RWPE1 (cell line): Measurements from ENCODE around the gene TUBGCP6.

Source experiments
- CTCF ChIA-PET: fragments of 350-600 bp; sonication (Branson Sonifier 250); formaldehyde crosslinking; extraction: SDS; loops from one replicate; lab custom pipeline; 2021; lab: Yijun Ruan, JAX
- POLR2A ChIA-PET: fragments of 400-600 bp; formaldehyde crosslinking; extraction: SDS; loops from one replicate; lab custom pipeline; 2020; ENCODE audit warnings: antibody characterized with exemption; ENCODE audit not compliant: low non-redundant PET; lab: Yijun Ruan, JAX
- DNase-seq: peaks from one replicate; pipeline ENCODE4 v3.0.0; 2012; ENCODE audit warnings: low spot score
- H3K27ac ChIP-seq: fragments of 450-650 bp; 2 replicates; pipeline ENCODE4 v1.5.1; 2017
- CTCF ChIP-seq: fragments of 450-650 bp; conservative IDR thresholded peaks from 2 replicates; pipeline ENCODE4 v1.5.1; 2017; ENCODE audit warnings: low read depth, mild to moderate bottlenecking

The TUBGCP6 gene

GRCh38 chr22:50197000-50197800 is 47.6 kb downstream of the TUBGCP6 start:
- POLR2A ChIA-PET: no interaction called here
- H3K27ac ChIP-seq: peak overlapping the region; percentile 47
- CTCF ChIA-PET: no interaction called here
- no peak for TF ChIP-seq CTCF
- no peak for DNase-seq

- H3K27ac ChIP-seq: peak overlapping the region; percentile 47
- CTCF ChIA-PET: no interaction called here
- DNase-seq: no peak
- POLR2A ChIA-PET: no interaction called here
- TF ChIP-seq CTCF: no peak
Measured at GRCh38 chr22:50196256-50196655, 48.6 kb downstream of the TUBGCP6 start.

GRCh38 chr22:50194037-50194805 is 50.6 kb downstream of the TUBGCP6 start:
- no peak for TF ChIP-seq CTCF
- ChIA-PET CTCF (no interaction called here), POLR2A (no interaction called here)
- DNase-seq: no peak
- H3K27ac ChIP-seq: peak overlapping the region; percentile 47; the same call in 1 of the 2 replicates

GRCh38 chr22:50193621-50194020 is 51.2 kb downstream of the TUBGCP6 start:
- POLR2A ChIA-PET: no interaction called here
- H3K27ac ChIP-seq: peak overlapping the region; percentile 47; the same call in 1 of the 2 replicates
- TF ChIP-seq CTCF: no peak
- CTCF ChIA-PET: no interaction called here
- DNase-seq: no peak

- H3K27ac ChIP-seq: peak overlapping the region; percentile 97
- ChIA-PET CTCF (no interaction called here), POLR2A (no interaction called here)
- DNase-seq: no peak
- no peak for TF ChIP-seq CTCF
Measured at GRCh38 chr22:50192436-50193204, 52.2 kb downstream of the TUBGCP6 start.
